NAMALWA (cell line): ENCODE measurements around the gene MDFI.
A peak's percentile ranks its signal among the peaks of the same experiment; 100 is the strongest.
"Not testable (repeated sequence)": the region's sequence is repeated elsewhere in the genome, so short reads cannot be mapped to it uniquely, and the experiment has no call there.

Experiments used
- DNase-seq: peaks from one replicate; pipeline ENCODE4 v3.0.0-alpha.2; 2015; ENCODE audit warnings: low spot score

MDFI gene

GRCh38 chr6:41602864-41603608, 35.2 kb upstream of the MDFI start:
- peak; percentile 93 for DNase-seq

- DNase-seq, result no peak
Measured at GRCh38 chr6:41604006-41604405, 34.3 kb upstream of the MDFI start.

- no peak for DNase-seq
Measured at GRCh38 chr6:41605649-41606048, 32.6 kb upstream of the MDFI start.

GRCh38 chr6:41607036-41607435, 31.2 kb upstream of the MDFI start:
- no peak for DNase-seq

- no peak for DNase-seq
Measured at GRCh38 chr6:41607736-41608135, 30.5 kb upstream of the MDFI start.

- no peak for DNase-seq
Measured at GRCh38 chr6:41608443-41609151, 29.7 kb upstream of the MDFI start.

GRCh38 chr6:41614715-41615114, 23.6 kb upstream of the MDFI start:
- DNase-seq, result no peak

GRCh38 chr6:41615311-41615710, 23.0 kb upstream of the MDFI start:
- DNase-seq, result no peak

GRCh38 chr6:41618598-41618997, 19.7 kb upstream of the MDFI start:
- DNase-seq, result no peak

- DNase-seq, result not testable (repeated sequence)
Measured at GRCh38 chr6:41619193-41619592, 19.1 kb upstream of the MDFI start.

GRCh38 chr6:41621367-41621766, 16.9 kb upstream of the MDFI start:
- DNase-seq, result no peak

- no peak for DNase-seq
Measured at GRCh38 chr6:41621802-41622201, 16.5 kb upstream of the MDFI start.

GRCh38 chr6:41622206-41622988, 15.9 kb upstream of the MDFI start:
- DNase-seq, result no peak

GRCh38 chr6:41623330-41623729, 14.9 kb upstream of the MDFI start:
- DNase-seq, result no peak

- no peak for DNase-seq
Measured at GRCh38 chr6:41624621-41625380, 13.5 kb upstream of the MDFI start.

GRCh38 chr6:41625442-41625841, 12.8 kb upstream of the MDFI start:
- DNase-seq, result peak; percentile 84

- DNase-seq, result no peak
Measured at GRCh38 chr6:41626022-41626421, 12.2 kb upstream of the MDFI start.

GRCh38 chr6:41626917-41627316, 11.4 kb upstream of the MDFI start:
- no peak for DNase-seq

GRCh38 chr6:41629128-41629527, 9.1 kb upstream of the MDFI start:
- no peak for DNase-seq

- no peak for DNase-seq
Measured at GRCh38 chr6:41630069-41630468, 8.2 kb upstream of the MDFI start.

- DNase-seq, result no peak
Measured at GRCh38 chr6:41630946-41631345, 7.3 kb upstream of the MDFI start.

GRCh38 chr6:41633056-41633634, 5.1 kb upstream of the MDFI start:
- DNase-seq, result no peak
